ENCODE results near the gene MOB3A.
A peak's percentile ranks its signal among the peaks of the same experiment; 100 is the strongest.

MOB3A gene

GRCh38 chr19:2048104-2048958 lies 47.8 kb downstream of the MOB3A start:
- H3K4me3 ChIP-seq (ENCODE audit: low read depth, low read length), result peak overlapping the region; percentile 93
- no peak for TF ChIP-seq CTCF (IDR thresholded peaks at IDR 0.05; ENCODE audit: insufficient read depth, low read depth, low read length, missing control alignments)

GRCh38 chr19:2047449-2048103 lies 48.5 kb downstream of the MOB3A start:
- peak overlapping the region; percentile 93 for H3K4me3 ChIP-seq (ENCODE audit: low read depth, low read length)
- DNase-seq (ENCODE audit: low read depth), result peak; percentile 16
- no peak for TF ChIP-seq CTCF (IDR thresholded peaks at IDR 0.05; ENCODE audit: insufficient read depth, low read depth, low read length, missing control alignments)

More at GRCh38 chr19:2048104-2048958, 47.8 kb downstream of the MOB3A start:
- DNase-seq (ENCODE audit: low read depth), result peak; percentile 29

GRCh38 chr19:2047076-2047448 lies 49.1 kb downstream of the MOB3A start:
- TF ChIP-seq CTCF (IDR thresholded peaks at IDR 0.05; ENCODE audit: insufficient read depth, low read depth, low read length, missing control alignments), result peak; percentile 4
- peak; percentile 58 for DNase-seq (ENCODE audit: low read depth)
- H3K4me3 ChIP-seq (ENCODE audit: low read depth, low read length), result peak overlapping the region; percentile 93

GRCh38 chr19:2046046-2046907 lies 49.8 kb downstream of the MOB3A start:
- peak; percentile 29 for DNase-seq (ENCODE audit: low read depth)
- H3K4me3 ChIP-seq (ENCODE audit: low read depth, low read length), result peak overlapping the region; percentile 18
- no peak for TF ChIP-seq CTCF (IDR thresholded peaks at IDR 0.05; ENCODE audit: insufficient read depth, low read depth, low read length, missing control alignments)

- TF ChIP-seq CTCF (IDR thresholded peaks at IDR 0.05; ENCODE audit: insufficient read depth, low read depth, low read length, missing control alignments), result no peak
- peak overlapping the region; percentile 18 for H3K4me3 ChIP-seq (ENCODE audit: low read depth, low read length)
- peak; percentile 7 for DNase-seq (ENCODE audit: low read depth)
Observed at GRCh38 chr19:2045501-2046045, 50.6 kb downstream of the MOB3A start.

- DNase-seq (ENCODE audit: low read depth), result peak; percentile 30
- TF ChIP-seq CTCF (IDR thresholded peaks at IDR 0.05; ENCODE audit: insufficient read depth, low read depth, low read length, missing control alignments), result no peak
- peak overlapping the region; percentile 18; the same call in 1 of the 2 replicates for H3K4me3 ChIP-seq (ENCODE audit: low read depth, low read length)
Observed at GRCh38 chr19:2044709-2045500, 51.2 kb downstream of the MOB3A start.

Data from GM12865 (cell line).